ENCODE data around the gene CDH4. TPM values are rescaled to one million over a fixed set of nuclear protein-coding genes. Genes with fewer than 3 reads are reported as not detected.

Gene CDH4
- total RNA-seq, 2 experiments from 2014 or later, result 0.10 to 0.21 TPM

DNA sequence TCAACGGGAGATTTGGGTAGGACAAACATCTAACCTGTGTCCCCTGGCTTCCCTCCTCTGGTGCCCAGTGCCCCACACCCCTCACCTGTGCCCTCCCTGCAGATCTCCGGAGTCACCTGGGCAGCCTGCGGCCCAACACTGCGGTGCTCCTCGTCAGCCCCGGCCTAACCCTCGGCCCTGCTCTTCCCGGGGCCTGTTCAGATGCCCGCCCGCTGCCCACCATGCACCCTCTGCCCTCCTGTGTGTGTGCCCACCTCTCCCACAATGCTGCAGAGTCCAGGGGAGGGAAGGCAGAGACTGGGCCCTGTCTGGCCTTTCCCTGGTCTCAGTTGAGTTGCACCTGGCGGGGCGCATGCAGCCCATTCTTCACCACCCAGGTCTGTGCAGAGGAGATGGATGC lies 349.3 kb downstream of the CDH4 start:
- Mint-ChIP-seq H3K27ac (no peak overlapping the region), H3K27me3 (no peaks in the 10 kb centered on the region), H3K4me1 (ENCODE audit: low read depth) (no peaks in the 10 kb centered on the region), H3K36me3 (no peaks in the 10 kb centered on the region), H3K9me3 (peaks cover 8% of the 10 kb centered on the region), H3K4me3 (no peak overlapping the region)
- intact Hi-C loops (cut with micrococcal nuclease), result no loop called here
- ChIA-PET POLR2A (no interaction called here), CTCF (no interaction called here)
- no peak for DNase-seq

DNA sequence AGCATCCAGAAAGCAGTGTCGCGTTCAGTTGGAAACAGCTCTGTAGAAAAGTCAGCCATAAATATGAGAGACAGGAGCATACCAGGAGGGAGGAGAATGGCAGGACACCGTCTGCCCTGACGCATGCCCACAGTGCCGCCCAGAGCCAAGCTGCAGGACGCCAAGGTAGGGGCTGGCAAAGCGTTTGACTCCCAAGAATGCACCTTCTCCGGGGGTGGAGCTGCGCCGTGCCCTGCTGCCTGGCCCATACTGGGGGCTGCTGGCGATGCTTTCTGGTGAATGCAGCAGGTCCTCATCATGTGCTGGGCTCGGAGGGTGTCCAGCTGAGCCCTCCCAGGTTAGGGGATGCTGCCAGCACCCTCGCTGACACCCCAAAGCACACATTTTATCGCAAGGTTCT lies 349.8 kb downstream of the CDH4 start:
- intact Hi-C loops (cut with micrococcal nuclease), result no loop called here
- Mint-ChIP-seq H3K27me3 (no peaks in the 10 kb centered on the region), H3K27ac (no peak overlapping the region), H3K9me3 (peaks cover 5% of the 10 kb centered on the region), H3K4me3 (no peak overlapping the region), H3K4me1 (ENCODE audit: low read depth) (no peaks in the 10 kb centered on the region), H3K36me3 (no peaks in the 10 kb centered on the region)
- ChIA-PET POLR2A (no interaction called here), CTCF (no interaction called here)
- DNase-seq, result no peak

DNA sequence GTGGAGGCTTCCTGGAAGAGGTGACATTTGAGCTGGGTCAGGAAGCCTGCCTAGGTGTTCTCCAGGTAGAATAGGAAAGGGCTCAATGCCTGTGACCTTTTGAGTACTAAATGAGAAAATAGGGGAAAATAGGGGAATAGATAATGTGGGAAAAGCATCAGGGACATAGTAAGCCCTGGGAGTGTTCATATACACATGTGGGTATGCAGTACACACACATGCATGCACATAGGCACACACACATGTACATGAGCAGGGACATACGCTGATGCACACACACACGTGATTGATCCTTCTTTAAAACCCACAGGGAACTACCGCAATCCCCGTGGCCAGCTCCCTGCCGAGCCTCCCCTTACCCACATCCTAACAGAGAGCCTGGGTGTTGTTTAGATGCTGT lies 351.7 kb downstream of the CDH4 start:
- CTCF ChIA-PET, result no interaction called here
- Mint-ChIP-seq H3K9me3 (no peaks in the 10 kb centered on the region), H3K36me3 (no peaks in the 10 kb centered on the region), H3K4me3 (no peak overlapping the region), H3K4me1 (ENCODE audit: low read depth) (no peaks in the 10 kb centered on the region), H3K27ac (no peak overlapping the region), H3K27me3 (no peaks in the 10 kb centered on the region)
- no peak for DNase-seq
- intact Hi-C loops (cut with micrococcal nuclease), result no loop called here
- POLR2A ChIA-PET, result no interaction called here

- POLR2A ChIA-PET, result no interaction called here
- no peak for DNase-seq
- CTCF ChIA-PET, result no interaction called here
- Mint-ChIP-seq H3K4me1 (ENCODE audit: low read depth) (no peaks in the 10 kb centered on the region), H3K9me3 (no peaks in the 10 kb centered on the region), H3K36me3 (no peaks in the 10 kb centered on the region), H3K27ac (no peak overlapping the region), H3K27me3 (no peaks in the 10 kb centered on the region), H3K4me3 (no peak overlapping the region)
- intact Hi-C loops (cut with micrococcal nuclease), result no loop called here
Measured at GRCh38 chr20:61604549-61604948, 352.5 kb downstream of the CDH4 start.

DNA sequence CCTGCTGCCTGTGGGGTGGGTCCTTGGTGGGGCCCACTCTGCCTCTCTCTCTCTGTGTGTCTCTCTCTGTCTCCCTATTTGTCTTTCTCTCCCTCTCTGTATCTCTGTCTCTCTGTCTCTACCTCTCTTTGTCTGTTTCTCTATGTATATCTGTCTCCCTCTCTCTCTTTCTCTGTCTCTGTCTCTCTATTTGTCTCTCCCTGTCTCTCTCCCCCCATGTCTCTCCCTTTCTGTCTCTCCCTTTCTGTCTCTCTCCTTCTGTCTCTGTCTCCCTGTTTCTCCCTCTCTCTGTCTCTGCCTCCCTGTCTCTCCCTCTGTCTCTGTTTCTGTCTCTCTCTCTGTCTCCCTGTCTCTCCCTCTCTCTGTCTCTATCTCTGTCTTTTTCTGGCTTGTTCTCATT lies 353.2 kb downstream of the CDH4 start:
- Mint-ChIP-seq H3K9me3 (no peaks in the 10 kb centered on the region), H3K27me3 (no peaks in the 10 kb centered on the region), H3K36me3 (no peaks in the 10 kb centered on the region), H3K4me3 (no peak overlapping the region), H3K27ac (no peak overlapping the region), H3K4me1 (ENCODE audit: low read depth) (no peaks in the 10 kb centered on the region)
- intact Hi-C loops (cut with micrococcal nuclease), result no loop called here
- ChIA-PET POLR2A (no interaction called here), CTCF (no interaction called here)
- DNase-seq, result no peak

GRCh38 chr20:61605862-61606557 lies 353.9 kb downstream of the CDH4 start:
- intact Hi-C loops (cut with micrococcal nuclease), result no loop called here
- no peaks in the 10 kb centered on the region for H3K9me3 Mint-ChIP-seq
- H3K36me3 Mint-ChIP-seq, result no peaks in the 10 kb centered on the region
- no peak for DNase-seq
- H3K27me3 Mint-ChIP-seq, result no peaks in the 10 kb centered on the region
- ChIA-PET POLR2A (no interaction called here), CTCF (no interaction called here)
- H3K4me3 Mint-ChIP-seq, result no peak overlapping the region
- no peaks in the 10 kb centered on the region for H3K4me1 Mint-ChIP-seq (ENCODE audit: low read depth)
- no peak overlapping the region for H3K27ac Mint-ChIP-seq

DNA sequence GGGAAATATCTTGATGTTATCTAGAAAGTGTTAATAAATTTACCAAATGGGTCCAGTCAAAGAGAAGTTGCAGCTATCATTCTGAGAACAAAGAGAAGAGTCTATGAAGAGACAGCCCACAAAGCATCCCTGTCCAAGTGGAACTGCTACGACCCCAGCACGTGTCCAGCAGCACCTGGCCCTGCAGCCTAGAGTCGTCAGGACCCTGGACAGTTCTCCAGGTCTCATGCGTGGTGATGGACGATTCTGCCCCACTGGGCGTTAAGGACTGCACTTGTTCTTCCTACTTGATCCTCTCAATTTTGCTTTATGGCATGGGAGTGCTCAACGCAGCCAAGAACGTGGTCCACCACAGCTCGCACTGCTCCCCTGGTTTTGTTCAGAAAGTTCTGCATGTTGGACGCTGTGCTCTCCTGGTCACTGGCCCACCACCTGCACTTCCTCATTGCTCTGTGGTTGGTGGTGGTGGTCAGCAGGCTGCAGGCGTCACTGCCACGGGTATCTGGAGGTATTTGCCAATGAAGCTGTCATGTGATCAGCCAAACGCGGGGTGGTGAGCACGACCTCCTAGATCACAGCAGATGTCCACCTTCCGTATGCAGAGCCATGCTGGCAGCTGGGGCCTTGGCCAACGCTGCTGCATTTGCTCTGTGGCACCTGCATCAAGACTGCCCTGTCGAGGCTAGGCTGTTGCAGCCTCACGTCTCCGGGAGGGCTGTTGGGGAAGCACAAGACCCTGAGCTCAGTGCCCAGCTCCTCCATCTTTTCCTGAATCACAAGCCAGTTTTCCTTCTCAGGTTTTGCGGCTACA lies 356.4 kb downstream of the CDH4 start:
- no peak overlapping the region for H3K27ac Mint-ChIP-seq
- H3K4me3 Mint-ChIP-seq, result no peak overlapping the region
- POLR2A ChIA-PET, result no interaction called here
- H3K4me1 Mint-ChIP-seq (ENCODE audit: low read depth), result no peaks in the 10 kb centered on the region
- H3K27me3 Mint-ChIP-seq, result no peaks in the 10 kb centered on the region
- H3K36me3 Mint-ChIP-seq, result no peaks in the 10 kb centered on the region
- no peaks in the 10 kb centered on the region for H3K9me3 Mint-ChIP-seq
- intact Hi-C loops (cut with micrococcal nuclease), result no loop called here
- CTCF ChIA-PET, result no interaction called here
- DNase-seq, result peak; percentile 11

DNA sequence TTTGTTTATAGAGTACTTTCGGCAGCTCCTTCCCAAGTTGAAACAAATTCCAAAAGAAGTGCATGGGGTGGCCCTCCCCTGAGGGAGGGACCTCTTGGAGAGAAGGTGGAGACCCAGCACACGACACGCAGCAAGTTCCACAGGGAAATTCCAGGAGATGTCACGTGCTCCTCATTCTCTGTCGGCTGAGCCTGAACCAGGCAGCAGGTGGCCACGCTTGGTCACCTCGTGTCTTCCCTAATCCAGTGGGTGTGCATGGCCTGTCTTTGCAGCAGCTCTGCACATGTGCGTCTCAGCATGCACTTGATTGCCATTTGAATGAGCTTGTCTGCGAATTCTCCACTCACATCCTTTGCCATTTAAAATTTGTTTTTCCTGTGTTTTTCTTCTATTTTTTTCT lies 357.4 kb downstream of the CDH4 start:
- no peak for DNase-seq
- H3K4me1 Mint-ChIP-seq (ENCODE audit: low read depth), result no peaks in the 10 kb centered on the region
- ChIA-PET POLR2A (no interaction called here), CTCF (no interaction called here)
- H3K27ac Mint-ChIP-seq, result no peak overlapping the region
- H3K4me3 Mint-ChIP-seq, result no peak overlapping the region
- H3K9me3 Mint-ChIP-seq, result no peaks in the 10 kb centered on the region
- H3K27me3 Mint-ChIP-seq, result no peaks in the 10 kb centered on the region
- H3K36me3 Mint-ChIP-seq, result no peaks in the 10 kb centered on the region
- intact Hi-C loops (cut with micrococcal nuclease), result no loop called here

GRCh38 chr20:61611401-61612180 lies 359.5 kb downstream of the CDH4 start:
- no peaks in the 10 kb centered on the region for H3K4me1 Mint-ChIP-seq (ENCODE audit: low read depth)
- intact Hi-C loops (cut with micrococcal nuclease), result no loop called here
- POLR2A ChIA-PET, result no interaction called here
- no peaks in the 10 kb centered on the region for H3K9me3 Mint-ChIP-seq
- CTCF ChIA-PET, result no interaction called here
- no peak overlapping the region for H3K27ac Mint-ChIP-seq
- no peak for DNase-seq
- no peaks in the 10 kb centered on the region for H3K27me3 Mint-ChIP-seq
- H3K4me3 Mint-ChIP-seq, result no peak overlapping the region
- no peaks in the 10 kb centered on the region for H3K36me3 Mint-ChIP-seq

DNA sequence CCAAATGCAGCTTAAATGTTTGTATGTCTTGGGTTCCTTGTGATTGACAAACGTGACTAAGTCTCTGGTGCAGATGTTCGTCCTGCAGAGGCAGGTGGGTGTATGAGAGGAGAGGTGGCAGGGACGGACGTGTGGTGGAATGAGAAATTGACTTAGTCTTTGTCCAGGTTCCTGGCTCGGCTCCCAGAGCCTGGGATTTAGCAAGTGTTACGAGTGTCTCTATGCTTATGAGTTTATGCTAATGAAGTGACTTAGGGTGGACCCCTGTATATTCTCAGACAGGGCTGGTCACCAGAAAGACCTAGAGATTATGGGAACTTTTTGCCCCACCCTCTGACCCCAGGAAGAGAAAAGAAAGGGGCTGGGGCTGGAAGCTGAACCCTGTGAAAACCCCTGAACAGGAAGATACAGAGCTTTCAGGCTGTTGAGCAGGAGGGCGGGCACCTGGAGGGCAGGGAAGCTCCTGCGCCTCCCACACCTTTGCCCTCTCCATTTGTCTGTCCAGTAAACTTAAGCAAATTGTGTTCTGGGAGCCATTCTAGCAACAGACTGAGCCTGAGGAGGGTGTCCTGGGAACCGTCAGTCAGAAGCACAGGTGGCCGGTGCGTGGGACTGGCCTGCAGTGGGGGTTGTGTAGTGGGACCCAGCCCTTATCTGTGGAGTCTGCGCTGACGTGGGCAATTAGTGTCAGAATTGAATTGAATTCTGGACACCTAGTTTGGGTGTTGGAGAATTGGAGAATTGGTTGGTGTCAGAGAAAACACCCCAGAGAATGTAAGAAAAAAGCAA lies 362.1 kb downstream of the CDH4 start:
- Mint-ChIP-seq H3K4me1 (ENCODE audit: low read depth) (no peaks in the 10 kb centered on the region), H3K36me3 (no peaks in the 10 kb centered on the region), H3K27me3 (no peaks in the 10 kb centered on the region), H3K4me3 (no peak overlapping the region), H3K9me3 (peaks cover 2% of the 10 kb centered on the region), H3K27ac (no peak overlapping the region)
- intact Hi-C loops (cut with micrococcal nuclease), result no loop called here
- POLR2A ChIA-PET, result no interaction called here
- CTCF ChIA-PET, result interaction anchor here (0.7 kb wide), 1 partner anchor 12 kb away, joined by 7 read pairs; no protein-coding TSS in a partner anchor
- DNase-seq, result no peak

GRCh38 chr20:61614706-61615100 lies 362.6 kb downstream of the CDH4 start:
- H3K27ac Mint-ChIP-seq, result no peak overlapping the region
- DNase-seq, result no peak
- intact Hi-C loops (cut with micrococcal nuclease), result no loop called here
- POLR2A ChIA-PET, result no interaction called here
- no peaks in the 10 kb centered on the region for H3K36me3 Mint-ChIP-seq
- no peak overlapping the region for H3K4me3 Mint-ChIP-seq
- H3K4me1 Mint-ChIP-seq (ENCODE audit: low read depth), result no peaks in the 10 kb centered on the region
- CTCF ChIA-PET, result no interaction called here
- peaks cover 2% of the 10 kb centered on the region for H3K9me3 Mint-ChIP-seq
- no peaks in the 10 kb centered on the region for H3K27me3 Mint-ChIP-seq

DNA sequence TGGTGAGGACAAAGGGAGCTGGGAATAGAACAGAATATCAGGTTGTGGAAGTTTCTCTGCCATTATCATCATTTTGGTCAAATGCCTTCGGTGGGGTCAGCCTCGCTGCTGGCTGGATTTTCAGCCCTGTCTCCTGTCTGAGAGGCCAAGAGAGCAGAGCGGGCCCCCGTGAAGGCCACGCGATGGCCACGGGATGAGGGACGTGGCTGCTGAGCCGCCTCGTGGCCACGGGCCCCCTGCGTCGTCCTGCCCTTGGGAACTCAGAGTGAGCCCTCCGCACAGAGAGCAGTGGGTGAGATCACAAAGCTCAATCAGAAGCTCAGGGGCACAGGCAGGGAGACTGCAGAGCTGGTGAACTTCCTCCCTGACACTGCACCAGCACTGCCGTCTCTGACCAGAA lies 363.7 kb downstream of the CDH4 start:
- no peaks in the 10 kb centered on the region for H3K27me3 Mint-ChIP-seq
- ChIA-PET CTCF (no interaction called here), POLR2A (no interaction called here)
- no peaks in the 10 kb centered on the region for H3K36me3 Mint-ChIP-seq
- intact Hi-C loops (cut with micrococcal nuclease), result no loop called here
- H3K4me1 Mint-ChIP-seq (ENCODE audit: low read depth), result no peaks in the 10 kb centered on the region
- H3K27ac Mint-ChIP-seq, result no peak overlapping the region
- no peak overlapping the region for H3K4me3 Mint-ChIP-seq
- no peak for DNase-seq
- H3K9me3 Mint-ChIP-seq, result peaks cover 2% of the 10 kb centered on the region
